Kidney epithelial cell (primary cell): ENCODE data around the gene SMAD7. TPM values are rescaled to one million over a fixed set of nuclear protein-coding genes. Genes with fewer than 3 reads are reported as not detected.

ENCODE experiments used
- DNase-seq: peaks from one replicate; pipeline ENCODE4 v3.0.0-alpha.2; 2010; ENCODE audit warnings: low read depth
- H3K27me3 ChIP-seq: 2 replicates; pipeline ENCODE4 v1.6.0; 2011; ENCODE audit warnings: low read length; ENCODE audit not compliant: control insufficient read depth, insufficient read depth
- H3K36me3 ChIP-seq: 2 replicates; pipeline ENCODE4 v1.5.1; 2011; ENCODE audit warnings: low read length; ENCODE audit not compliant: control insufficient read depth, insufficient read depth
- H3K4me3 ChIP-seq: 2 replicates; pipeline ENCODE4 v1.5.1; 2011; ENCODE audit warnings: low read depth, mild to moderate bottlenecking, control low read depth, low read length
- total RNA-seq: library from RNA; depleted of rRNA; stranded (reverse); fragments of >200 nt; gene quantifications from 2 replicates; pipeline ENCODE4 v1.2.3, GENCODE V29; 2015
- TF ChIP-seq, protein P1 (sequence below): IDR thresholded peaks from 2 replicates; pipeline ENCODE4 v1.5.1; 2011; ENCODE audit warnings: mild to moderate bottlenecking, moderate library complexity, low read length, control low read depth, inconsistent platforms; ENCODE audit not compliant: insufficient read depth, poor library complexity, severe bottlenecking

Gene SMAD7
- total RNA-seq, 1 donor from 2014 or later, result 54.3 TPM

GRCh38 chr18:48904091-48904490 lies 46.7 kb downstream of the SMAD7 start:
- Histone ChIP-seq H3K4me3 (no peak overlapping the region), H3K36me3 (no peaks in the 10 kb centered on the region), H3K27me3 (no peaks in the 10 kb centered on the region)
- TF ChIP-seq, protein P1, sequence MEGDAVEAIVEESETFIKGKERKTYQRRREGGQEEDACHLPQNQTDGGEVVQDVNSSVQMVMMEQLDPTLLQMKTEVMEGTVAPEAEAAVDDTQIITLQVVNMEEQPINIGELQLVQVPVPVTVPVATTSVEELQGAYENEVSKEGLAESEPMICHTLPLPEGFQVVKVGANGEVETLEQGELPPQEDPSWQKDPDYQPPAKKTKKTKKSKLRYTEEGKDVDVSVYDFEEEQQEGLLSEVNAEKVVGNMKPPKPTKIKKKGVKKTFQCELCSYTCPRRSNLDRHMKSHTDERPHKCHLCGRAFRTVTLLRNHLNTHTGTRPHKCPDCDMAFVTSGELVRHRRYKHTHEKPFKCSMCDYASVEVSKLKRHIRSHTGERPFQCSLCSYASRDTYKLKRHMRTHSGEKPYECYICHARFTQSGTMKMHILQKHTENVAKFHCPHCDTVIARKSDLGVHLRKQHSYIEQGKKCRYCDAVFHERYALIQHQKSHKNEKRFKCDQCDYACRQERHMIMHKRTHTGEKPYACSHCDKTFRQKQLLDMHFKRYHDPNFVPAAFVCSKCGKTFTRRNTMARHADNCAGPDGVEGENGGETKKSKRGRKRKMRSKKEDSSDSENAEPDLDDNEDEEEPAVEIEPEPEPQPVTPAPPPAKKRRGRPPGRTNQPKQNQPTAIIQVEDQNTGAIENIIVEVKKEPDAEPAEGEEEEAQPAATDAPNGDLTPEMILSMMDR, result no peak
- DNase-seq, result no peak

- no peak overlapping the region for H3K4me3 ChIP-seq
- DNase-seq, result no peak
- no peaks in the 10 kb centered on the region for H3K27me3 ChIP-seq
- TF ChIP-seq, protein P1, result no peak
- H3K36me3 ChIP-seq, result no peaks in the 10 kb centered on the region
These were observed 47.7 kb downstream of the SMAD7 start for GRCh38 chr18:48902856-48903601.

DNA sequence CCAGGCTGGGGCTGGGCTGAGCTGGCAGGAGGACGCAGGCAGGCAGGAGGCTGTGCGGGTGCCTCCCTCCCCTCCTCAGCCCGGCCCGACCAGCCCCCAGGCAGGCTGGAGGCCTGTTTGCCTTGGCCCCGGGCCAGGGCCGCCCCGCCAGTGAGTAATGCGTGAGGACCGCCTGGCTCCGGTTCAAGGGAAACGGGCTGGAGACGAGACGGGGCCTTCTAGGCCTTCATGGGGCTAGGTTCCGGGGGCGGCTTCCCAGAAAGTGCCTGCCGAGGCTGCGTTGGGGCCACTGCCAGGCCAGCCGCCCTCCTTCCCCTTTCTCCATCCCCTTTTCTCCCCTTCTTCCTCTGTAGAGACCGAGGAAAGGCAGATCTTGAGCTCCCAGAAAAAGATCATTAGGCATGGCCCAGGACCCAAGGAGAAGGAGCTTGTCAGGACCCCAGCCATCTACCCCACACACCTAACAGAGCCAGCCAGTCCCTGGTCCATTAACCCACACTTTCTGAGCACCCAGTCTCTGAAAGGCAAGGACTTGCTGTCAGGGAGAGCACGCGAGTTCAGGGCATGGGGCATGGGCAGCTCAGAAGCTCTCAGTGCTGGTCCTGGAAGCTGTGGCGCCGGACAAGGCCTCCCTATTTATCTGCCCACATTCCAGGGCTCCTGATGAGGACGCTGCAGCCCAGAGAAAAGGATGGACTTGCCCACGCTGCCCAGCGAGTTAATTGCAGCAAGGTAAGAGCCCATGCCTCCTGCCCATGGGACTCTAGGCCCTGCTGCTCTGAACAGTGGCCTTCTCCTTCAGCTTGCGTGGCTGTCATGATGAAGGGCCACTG lies 48.5 kb downstream of the SMAD7 start:
- TF ChIP-seq, protein P1, result no peak
- Histone ChIP-seq H3K4me3 (no peak overlapping the region), H3K36me3 (no peaks in the 10 kb centered on the region), H3K27me3 (no peaks in the 10 kb centered on the region)
- DNase-seq, result peak; percentile 56

- no peak for DNase-seq
- Histone ChIP-seq H3K4me3 (no peak overlapping the region), H3K27me3 (no peaks in the 10 kb centered on the region), H3K36me3 (no peaks in the 10 kb centered on the region)
- TF ChIP-seq, protein P1, result no peak
These were observed 49.4 kb downstream of the SMAD7 start for GRCh38 chr18:48901145-48902022.

GRCh38 chr18:48900469-48900868 lies 50.3 kb downstream of the SMAD7 start:
- DNase-seq, result no peak
- H3K36me3 ChIP-seq, result no peaks in the 10 kb centered on the region
- H3K4me3 ChIP-seq, result no peak overlapping the region
- H3K27me3 ChIP-seq, result no peaks in the 10 kb centered on the region
- TF ChIP-seq, protein P1, result no peak
